ENCODE data around the gene OTULIN. TPM values are rescaled to one million over a fixed set of nuclear protein-coding genes. Genes with fewer than 3 reads are reported as not detected.

OTULIN gene
- total RNA-seq, 3 donors from 2014 or later, result 46.4 to 64.8 (median 50.1) TPM

- H3K36me3 Mint-ChIP-seq (ENCODE audit: insufficient read depth), result peaks cover 3% of the 10 kb centered on the region
- no peaks in the 10 kb centered on the region for H3K9me3 Mint-ChIP-seq
- no peaks in the 10 kb centered on the region for H3K27me3 Mint-ChIP-seq (ENCODE audit: low read depth)
- no peak for DNase-seq
- H3K4me3 Mint-ChIP-seq, result peak overlapping the region; percentile 93
- H3K4me1 Mint-ChIP-seq (ENCODE audit: low read depth), result peaks cover 51% of the 10 kb centered on the region
- ATAC-seq, result no peak
Measured at GRCh38 chr5:14662721-14663260, 1.7 kb upstream of the OTULIN start.

GRCh38 chr5:14663734-14664269, 716 bp upstream of the OTULIN start:
- Mint-ChIP-seq H3K27me3 (ENCODE audit: low read depth) (no peaks in the 10 kb centered on the region), H3K36me3 (ENCODE audit: insufficient read depth) (peaks cover 9% of the 10 kb centered on the region), H3K9me3 (no peaks in the 10 kb centered on the region), H3K4me3 (peak overlapping the region; percentile 93), H3K4me1 (ENCODE audit: low read depth) (peaks cover 62% of the 10 kb centered on the region)
- DNase-seq, result no peak
- no peak for ATAC-seq

GRCh38 chr5:14665101-14665822, 744 bp downstream of the OTULIN start:
- Mint-ChIP-seq H3K36me3 (ENCODE audit: insufficient read depth) (peaks cover 9% of the 10 kb centered on the region), H3K27me3 (ENCODE audit: low read depth) (no peaks in the 10 kb centered on the region), H3K9me3 (no peaks in the 10 kb centered on the region), H3K4me3 (peak overlapping the region; percentile 92), H3K4me1 (ENCODE audit: low read depth) (peaks cover 75% of the 10 kb centered on the region)
- ATAC-seq (no peak), DNase-seq (no peak)

GRCh38 chr5:14665949-14666348, 1.4 kb downstream of the OTULIN start:
- ATAC-seq (peak; percentile 30 to 34), DNase-seq (peak; percentile 50)
- Mint-ChIP-seq H3K27me3 (ENCODE audit: low read depth) (no peaks in the 10 kb centered on the region), H3K36me3 (ENCODE audit: insufficient read depth) (peaks cover 10% of the 10 kb centered on the region), H3K4me1 (ENCODE audit: low read depth) (peaks cover 74% of the 10 kb centered on the region), H3K9me3 (no peaks in the 10 kb centered on the region), H3K4me3 (peak overlapping the region; percentile 92)

GRCh38 chr5:14666357-14666756, 1.8 kb downstream of the OTULIN start:
- H3K4me1 Mint-ChIP-seq (ENCODE audit: low read depth), result peaks cover 74% of the 10 kb centered on the region

GRCh38 chr5:14667290-14667689, 2.8 kb downstream of the OTULIN start:
- no peak for ATAC-seq
- peaks cover 78% of the 10 kb centered on the region for H3K4me1 Mint-ChIP-seq (ENCODE audit: low read depth)
- H3K36me3 Mint-ChIP-seq (ENCODE audit: insufficient read depth), result peaks cover 12% of the 10 kb centered on the region
- no peak for DNase-seq
- no peaks in the 10 kb centered on the region for H3K9me3 Mint-ChIP-seq
- H3K27me3 Mint-ChIP-seq (ENCODE audit: low read depth), result no peaks in the 10 kb centered on the region
- H3K4me3 Mint-ChIP-seq, result peak overlapping the region; percentile 92

More at GRCh38 chr5:14666357-14666756, 1.8 kb downstream of the OTULIN start:
- Mint-ChIP-seq H3K36me3 (ENCODE audit: insufficient read depth) (peaks cover 12% of the 10 kb centered on the region), H3K27me3 (ENCODE audit: low read depth) (no peaks in the 10 kb centered on the region), H3K9me3 (no peaks in the 10 kb centered on the region), H3K4me3 (peak overlapping the region; percentile 92)
- DNase-seq, result no peak
- ATAC-seq, result no peak

- Mint-ChIP-seq H3K4me3 (peak overlapping the region; percentile 92), H3K4me1 (ENCODE audit: low read depth) (peaks cover 83% of the 10 kb centered on the region), H3K36me3 (ENCODE audit: insufficient read depth) (peaks cover 12% of the 10 kb centered on the region), H3K27me3 (ENCODE audit: low read depth) (no peaks in the 10 kb centered on the region), H3K9me3 (no peaks in the 10 kb centered on the region)
- no peak for ATAC-seq
- DNase-seq, result no peak
Measured at GRCh38 chr5:14667770-14668169, 3.3 kb downstream of the OTULIN start.

GRCh38 chr5:14668181-14668591, 3.7 kb downstream of the OTULIN start:
- Mint-ChIP-seq H3K4me3 (peak overlapping the region; percentile 92), H3K4me1 (ENCODE audit: low read depth) (peaks cover 85% of the 10 kb centered on the region), H3K27me3 (ENCODE audit: low read depth) (no peaks in the 10 kb centered on the region), H3K36me3 (ENCODE audit: insufficient read depth) (peaks cover 12% of the 10 kb centered on the region), H3K9me3 (no peaks in the 10 kb centered on the region)
- DNase-seq (peak; percentile 13), ATAC-seq (peak; percentile 5 to 17)

- H3K36me3 Mint-ChIP-seq (ENCODE audit: insufficient read depth), result peaks cover 19% of the 10 kb centered on the region
- no peak for DNase-seq
- peaks cover 86% of the 10 kb centered on the region for H3K4me1 Mint-ChIP-seq (ENCODE audit: low read depth)
- ATAC-seq, result no peak
- no peaks in the 10 kb centered on the region for H3K27me3 Mint-ChIP-seq (ENCODE audit: low read depth)
- no peak overlapping the region for H3K4me3 Mint-ChIP-seq
- H3K9me3 Mint-ChIP-seq, result no peaks in the 10 kb centered on the region
Measured at GRCh38 chr5:14669415-14669814, 4.9 kb downstream of the OTULIN start.

GRCh38 chr5:14669975-14670374, 5.5 kb downstream of the OTULIN start:
- peaks cover 21% of the 10 kb centered on the region for H3K36me3 Mint-ChIP-seq (ENCODE audit: insufficient read depth)
- H3K4me1 Mint-ChIP-seq (ENCODE audit: low read depth), result peaks cover 90% of the 10 kb centered on the region
- no peaks in the 10 kb centered on the region for H3K27me3 Mint-ChIP-seq (ENCODE audit: low read depth)
- H3K9me3 Mint-ChIP-seq, result no peaks in the 10 kb centered on the region
- no peak overlapping the region for H3K4me3 Mint-ChIP-seq
- DNase-seq, result no peak
- peak; percentile 24 to 36 for ATAC-seq

- ATAC-seq, result peak; percentile 30 to 45
Measured at GRCh38 chr5:14671414-14671813, 6.9 kb downstream of the OTULIN start.

GRCh38 chr5:14672082-14672481, 7.6 kb downstream of the OTULIN start:
- no peak for DNase-seq
- Mint-ChIP-seq H3K4me1 (ENCODE audit: low read depth) (peaks cover 91% of the 10 kb centered on the region), H3K27me3 (ENCODE audit: low read depth) (no peaks in the 10 kb centered on the region), H3K4me3 (no peak overlapping the region), H3K36me3 (ENCODE audit: insufficient read depth) (peaks cover 21% of the 10 kb centered on the region), H3K9me3 (no peaks in the 10 kb centered on the region)
- no peak for ATAC-seq

More at GRCh38 chr5:14671414-14671813, 6.9 kb downstream of the OTULIN start:
- Mint-ChIP-seq H3K36me3 (ENCODE audit: insufficient read depth) (peaks cover 21% of the 10 kb centered on the region), H3K27me3 (ENCODE audit: low read depth) (no peaks in the 10 kb centered on the region), H3K4me3 (peak overlapping the region; percentile 60), H3K9me3 (no peaks in the 10 kb centered on the region), H3K4me1 (ENCODE audit: low read depth) (peaks cover 93% of the 10 kb centered on the region)
- no peak for DNase-seq

GRCh38 chr5:14672484-14673394, 8.2 kb downstream of the OTULIN start:
- H3K4me3 Mint-ChIP-seq, result no peak overlapping the region
- no peaks in the 10 kb centered on the region for H3K27me3 Mint-ChIP-seq (ENCODE audit: low read depth)
- no peak for ATAC-seq
- H3K9me3 Mint-ChIP-seq, result no peaks in the 10 kb centered on the region
- H3K4me1 Mint-ChIP-seq (ENCODE audit: low read depth), result peaks cover 90% of the 10 kb centered on the region
- peaks cover 19% of the 10 kb centered on the region for H3K36me3 Mint-ChIP-seq (ENCODE audit: insufficient read depth)
- no peak for DNase-seq

GRCh38 chr5:14673443-14673842, 8.9 kb downstream of the OTULIN start:
- Mint-ChIP-seq H3K4me3 (no peak overlapping the region), H3K27me3 (ENCODE audit: low read depth) (no peaks in the 10 kb centered on the region), H3K36me3 (ENCODE audit: insufficient read depth) (peaks cover 18% of the 10 kb centered on the region), H3K4me1 (ENCODE audit: low read depth) (peaks cover 90% of the 10 kb centered on the region), H3K9me3 (no peaks in the 10 kb centered on the region)
- no peak for DNase-seq
- ATAC-seq, result no peak

All from activated T-cell treated with anti-CD3 and anti-CD28 coated beads, Interleukin-2, amount 50 U/mL, for 4 hours (primary cell).